Measurements from ENCODE around the gene SYT9.
A peak's percentile ranks its signal among the peaks of the same experiment; 100 is the strongest.

SYT9 gene

GRCh38 chr11:7511401-7511800 is 259.7 kb downstream of the SYT9 start:
- Histone ChIP-seq H3K4me1 (ENCODE audit: control insufficient read depth in 1 of 2, insufficient read depth in 2 of 2, low read length in 2 of 2) (peaks cover 10 to 16% of the 10 kb centered on the region in 2 experiments), H2AFZ (ENCODE audit: insufficient read depth, low read length, poor library complexity) (no peak overlapping the region), H3K18ac (ENCODE audit: low read length) (no peak overlapping the region), H3K36me3 (ENCODE audit: control insufficient read depth in 1 of 2, insufficient read depth in 2 of 2, low read length in 2 of 2) (no peaks in the 10 kb centered on the region), H4K91ac (ENCODE audit: low read depth, low read length) (no peak overlapping the region), H2BK12ac (ENCODE audit: low read length) (no peak overlapping the region), H3K79me2 (ENCODE audit: control insufficient read depth, insufficient read depth, low read length, poor library complexity) (peaks cover 7% of the 10 kb centered on the region), H3K9me3 (ENCODE audit: insufficient read depth, low read depth, low read length) (no peaks in the 10 kb centered on the region), H4K12ac (ENCODE audit: low read depth, low read length) (no peak overlapping the region), H4K8ac (ENCODE audit: low read depth, low read length) (no peak overlapping the region), H3K27ac (ENCODE audit: low read depth, low read length) (no peak overlapping the region), H3K23ac (ENCODE audit: low read length) (no peak overlapping the region), H2BK120ac (ENCODE audit: insufficient read depth, low read length, poor library complexity) (no peak overlapping the region), H3K79me1 (ENCODE audit: low read length) (peaks cover 2% of the 10 kb centered on the region), H2AK5ac (ENCODE audit: low read length) (no peak overlapping the region), H3K27me3 (ENCODE audit: insufficient read depth, low read length) (no peaks in the 10 kb centered on the region), H3K9ac (ENCODE audit: low read length) (no peak overlapping the region), H3K4me2 (ENCODE audit: low read length) (no peak overlapping the region), H2BK5ac (ENCODE audit: low read depth, low read length, poor library complexity) (no peak overlapping the region), H3K14ac (ENCODE audit: low read length) (no peak overlapping the region), H3K4me3 (ENCODE audit: low read depth, low read length) (no peak overlapping the region), H3K4ac (ENCODE audit: low read depth, low read length) (no peak overlapping the region)
- DNase-seq = no peak
- no CpG with 5 or more reads among the region's 5 CpGs for WGBS (ENCODE audit: extremely low coverage, insufficient coverage, insufficient read length)

- H2AK5ac ChIP-seq (ENCODE audit: low read length) = no peak overlapping the region
- H2AFZ ChIP-seq (ENCODE audit: insufficient read depth, low read length, poor library complexity) = peak overlapping the region; percentile 62
- no peak overlapping the region for H3K4ac ChIP-seq (ENCODE audit: low read depth, low read length)
- H3K14ac ChIP-seq (ENCODE audit: low read length) = peak overlapping the region; percentile 25
- no peak overlapping the region for H3K4me3 ChIP-seq (ENCODE audit: low read depth, low read length)
- peaks cover 2% of the 10 kb centered on the region for H3K79me1 ChIP-seq (ENCODE audit: low read length)
- H3K9me3 ChIP-seq (ENCODE audit: insufficient read depth, low read depth, low read length) = no peaks in the 10 kb centered on the region
- H3K27ac ChIP-seq (ENCODE audit: low read depth, low read length) = no peak overlapping the region
- no peaks in the 10 kb centered on the region for H3K36me3 ChIP-seq (ENCODE audit: control insufficient read depth in 1 of 2, insufficient read depth in 2 of 2, low read length in 2 of 2)
- H2BK12ac ChIP-seq (ENCODE audit: low read length) = no peak overlapping the region
- peak overlapping the region; percentile 12 for H4K8ac ChIP-seq (ENCODE audit: low read depth, low read length)
- H3K79me2 ChIP-seq (ENCODE audit: control insufficient read depth, insufficient read depth, low read length, poor library complexity) = peaks cover 7% of the 10 kb centered on the region
- no peak overlapping the region for H2BK5ac ChIP-seq (ENCODE audit: low read depth, low read length, poor library complexity)
- no peaks in the 10 kb centered on the region for H3K27me3 ChIP-seq (ENCODE audit: insufficient read depth, low read length)
- H3K23ac ChIP-seq (ENCODE audit: low read length) = no peak overlapping the region
- H4K91ac ChIP-seq (ENCODE audit: low read depth, low read length) = peak overlapping the region; percentile 20
- H3K18ac ChIP-seq (ENCODE audit: low read length) = no peak overlapping the region
- peaks cover 10 to 16% of the 10 kb centered on the region in 2 experiments for H3K4me1 ChIP-seq (ENCODE audit: control insufficient read depth in 1 of 2, insufficient read depth in 2 of 2, low read length in 2 of 2)
- peak overlapping the region; percentile 11 for H4K12ac ChIP-seq (ENCODE audit: low read depth, low read length)
- H3K9ac ChIP-seq (ENCODE audit: low read length) = no peak overlapping the region
- DNase-seq = peak in 1 of 2 donors; percentile 34
- WGBS (ENCODE audit: extremely low coverage, insufficient coverage, insufficient read length) = no CpG with 5 or more reads among the region's 18 CpGs
- H2BK120ac ChIP-seq (ENCODE audit: insufficient read depth, low read length, poor library complexity) = no peak overlapping the region
- peak overlapping the region; percentile 99 for H3K4me2 ChIP-seq (ENCODE audit: low read length)
These were observed 261.0 kb downstream of the SYT9 start for GRCh38 chr11:7512525-7513233.

- Histone ChIP-seq H3K18ac (ENCODE audit: low read length) (peak within 1 kb of the TSS; percentile 69), H2AK5ac (ENCODE audit: low read length) (peak within 1 kb of the TSS; percentile 26), H3K23ac (ENCODE audit: low read length) (no peak within 1 kb of the TSS), H3K27ac (ENCODE audit: low read depth, low read length) (peak within 1 kb of the TSS; percentile 35), H3K4ac (ENCODE audit: low read depth, low read length) (peak within 1 kb of the TSS; percentile 3), H3K36me3 (ENCODE audit: control insufficient read depth in 1 of 2, insufficient read depth in 2 of 2, low read length in 2 of 2) (no peaks in the 10 kb centered on the region), H2AFZ (ENCODE audit: insufficient read depth, low read length, poor library complexity) (peak within 1 kb of the TSS; percentile 77), H2BK5ac (ENCODE audit: low read depth, low read length, poor library complexity) (peak within 1 kb of the TSS; percentile 68), H3K4me3 (ENCODE audit: low read depth, low read length) (peak within 1 kb of the TSS; percentile 90), H3K27me3 (ENCODE audit: insufficient read depth, low read length) (no peaks in the 10 kb centered on the region), H3K4me1 (ENCODE audit: control insufficient read depth in 1 of 2, insufficient read depth in 2 of 2, low read length in 2 of 2) (peaks cover 10 to 16% of the 10 kb centered on the region in 2 experiments), H3K9ac (ENCODE audit: low read length) (peak within 1 kb of the TSS; percentile 57), H4K8ac (ENCODE audit: low read depth, low read length) (peak within 1 kb of the TSS; percentile 74), H2BK12ac (ENCODE audit: low read length) (no peak within 1 kb of the TSS), H2BK120ac (ENCODE audit: insufficient read depth, low read length, poor library complexity) (peak within 1 kb of the TSS; percentile 74), H3K4me2 (ENCODE audit: low read length) (peak within 1 kb of the TSS; percentile 99), H3K79me2 (ENCODE audit: control insufficient read depth, insufficient read depth, low read length, poor library complexity) (peaks cover 7% of the 10 kb centered on the region), H3K79me1 (ENCODE audit: low read length) (peaks cover 2% of the 10 kb centered on the region), H3K14ac (ENCODE audit: low read length) (peak within 1 kb of the TSS; percentile 61), H4K12ac (ENCODE audit: low read depth, low read length) (peak within 1 kb of the TSS; percentile 38), H4K91ac (ENCODE audit: low read depth, low read length) (peak within 1 kb of the TSS; percentile 82), H3K9me3 (ENCODE audit: insufficient read depth, low read depth, low read length) (no peaks in the 10 kb centered on the region)
- peak; percentile 78 to 85 for DNase-seq
- WGBS (ENCODE audit: extremely low coverage, insufficient coverage, insufficient read length) = no CpG with 5 or more reads among the region's 79 CpGs
These were observed 261.8 kb downstream of the SYT9 start, which contains the start of gene PPFIBP2 for GRCh38 chr11:7513234-7514098. Gene PPFIBP2 (plus strand): TSS chr11:7513999. CDS start chr11:7549476, 35,477 bp downstream.

- H3K9ac ChIP-seq (ENCODE audit: low read length) = peak overlapping the region; percentile 57
- H3K9me3 ChIP-seq (ENCODE audit: insufficient read depth, low read depth, low read length) = no peaks in the 10 kb centered on the region
- peak overlapping the region; percentile 2 for H4K91ac ChIP-seq (ENCODE audit: low read depth, low read length)
- peak overlapping the region; percentile 3 for H3K4ac ChIP-seq (ENCODE audit: low read depth, low read length)
- H3K36me3 ChIP-seq (ENCODE audit: control insufficient read depth in 1 of 2, insufficient read depth in 2 of 2, low read length in 2 of 2) = no peaks in the 10 kb centered on the region
- peak overlapping the region; percentile 74 for H2BK120ac ChIP-seq (ENCODE audit: insufficient read depth, low read length, poor library complexity)
- no peak overlapping the region for H2BK12ac ChIP-seq (ENCODE audit: low read length)
- peak overlapping the region; percentile 99 for H3K4me2 ChIP-seq (ENCODE audit: low read length)
- H2AK5ac ChIP-seq (ENCODE audit: low read length) = peak overlapping the region; percentile 26
- H4K8ac ChIP-seq (ENCODE audit: low read depth, low read length) = peak overlapping the region; percentile 74
- peak overlapping the region; percentile 61 for H3K14ac ChIP-seq (ENCODE audit: low read length)
- WGBS (ENCODE audit: extremely low coverage, insufficient coverage, insufficient read length) = no CpG with 5 or more reads among the region's 31 CpGs
- no peaks in the 10 kb centered on the region for H3K27me3 ChIP-seq (ENCODE audit: insufficient read depth, low read length)
- H3K4me3 ChIP-seq (ENCODE audit: low read depth, low read length) = peak overlapping the region; percentile 90
- peaks cover 10 to 16% of the 10 kb centered on the region in 2 experiments for H3K4me1 ChIP-seq (ENCODE audit: control insufficient read depth in 1 of 2, insufficient read depth in 2 of 2, low read length in 2 of 2)
- no peak overlapping the region for H3K23ac ChIP-seq (ENCODE audit: low read length)
- H3K27ac ChIP-seq (ENCODE audit: low read depth, low read length) = no peak overlapping the region
- peaks cover 2% of the 10 kb centered on the region for H3K79me1 ChIP-seq (ENCODE audit: low read length)
- peak in 1 of 2 donors; percentile 32 for DNase-seq
- H2BK5ac ChIP-seq (ENCODE audit: low read depth, low read length, poor library complexity) = no peak overlapping the region
- no peak overlapping the region for H4K12ac ChIP-seq (ENCODE audit: low read depth, low read length)
- peak overlapping the region; percentile 69 for H3K18ac ChIP-seq (ENCODE audit: low read length)
- peak overlapping the region; percentile 77 for H2AFZ ChIP-seq (ENCODE audit: insufficient read depth, low read length, poor library complexity)
- H3K79me2 ChIP-seq (ENCODE audit: control insufficient read depth, insufficient read depth, low read length, poor library complexity) = peaks cover 7% of the 10 kb centered on the region
These were observed 262.4 kb downstream of the SYT9 start for GRCh38 chr11:7514099-7514591.
